ENCODE measurements around the gene SCTR. TPM values are rescaled to one million over a fixed set of nuclear protein-coding genes. Genes with fewer than 3 reads are reported as not detected.

The SCTR gene
- total RNA-seq, 2 donors from 2014 or later: not detected

DNA sequence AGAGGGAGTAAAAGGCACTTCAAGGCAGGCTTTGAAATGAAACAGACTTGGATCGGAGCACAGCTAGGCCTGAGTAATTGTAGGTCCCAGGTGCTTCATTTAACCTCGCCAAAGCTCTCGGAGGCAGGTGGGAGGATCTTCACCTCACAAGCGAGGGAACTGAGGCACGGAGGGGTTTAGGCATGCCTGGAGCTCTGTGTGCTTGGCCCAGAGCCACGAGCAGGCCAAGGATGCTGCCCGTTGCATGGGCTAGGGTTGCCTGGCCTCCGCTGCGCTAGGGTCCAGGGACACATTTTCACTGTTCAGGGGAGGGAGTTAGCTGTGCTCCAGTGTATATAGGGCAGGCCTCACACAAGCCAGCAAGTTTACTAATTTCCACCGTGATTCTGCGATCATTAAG is 81.4 kb downstream of the SCTR start:
- Histone ChIP-seq H3K36me3 (no peaks in the 10 kb centered on the region), H3K27me3 (replicated peaks; ENCODE audit: insufficient read depth) (no peaks in the 10 kb centered on the region), H3K9me3 (no peaks in the 10 kb centered on the region), H3K4me1 (ENCODE audit: control insufficient read depth in 1 of 2, low read depth in 2 of 2) (no peaks in the 10 kb centered on the region), H3K4me3 (no peak overlapping the region), H3K27ac (no peak overlapping the region)
- TF ChIP-seq, protein P1, sequence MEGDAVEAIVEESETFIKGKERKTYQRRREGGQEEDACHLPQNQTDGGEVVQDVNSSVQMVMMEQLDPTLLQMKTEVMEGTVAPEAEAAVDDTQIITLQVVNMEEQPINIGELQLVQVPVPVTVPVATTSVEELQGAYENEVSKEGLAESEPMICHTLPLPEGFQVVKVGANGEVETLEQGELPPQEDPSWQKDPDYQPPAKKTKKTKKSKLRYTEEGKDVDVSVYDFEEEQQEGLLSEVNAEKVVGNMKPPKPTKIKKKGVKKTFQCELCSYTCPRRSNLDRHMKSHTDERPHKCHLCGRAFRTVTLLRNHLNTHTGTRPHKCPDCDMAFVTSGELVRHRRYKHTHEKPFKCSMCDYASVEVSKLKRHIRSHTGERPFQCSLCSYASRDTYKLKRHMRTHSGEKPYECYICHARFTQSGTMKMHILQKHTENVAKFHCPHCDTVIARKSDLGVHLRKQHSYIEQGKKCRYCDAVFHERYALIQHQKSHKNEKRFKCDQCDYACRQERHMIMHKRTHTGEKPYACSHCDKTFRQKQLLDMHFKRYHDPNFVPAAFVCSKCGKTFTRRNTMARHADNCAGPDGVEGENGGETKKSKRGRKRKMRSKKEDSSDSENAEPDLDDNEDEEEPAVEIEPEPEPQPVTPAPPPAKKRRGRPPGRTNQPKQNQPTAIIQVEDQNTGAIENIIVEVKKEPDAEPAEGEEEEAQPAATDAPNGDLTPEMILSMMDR (IDR thresholded peaks at IDR 0.05): no peak
- no peak for DNase-seq (ENCODE audit: low spot score)
- ATAC-seq (ENCODE audit: insufficient number of reproducible peaks, low FRiP score, low read depth): no peak

DNA sequence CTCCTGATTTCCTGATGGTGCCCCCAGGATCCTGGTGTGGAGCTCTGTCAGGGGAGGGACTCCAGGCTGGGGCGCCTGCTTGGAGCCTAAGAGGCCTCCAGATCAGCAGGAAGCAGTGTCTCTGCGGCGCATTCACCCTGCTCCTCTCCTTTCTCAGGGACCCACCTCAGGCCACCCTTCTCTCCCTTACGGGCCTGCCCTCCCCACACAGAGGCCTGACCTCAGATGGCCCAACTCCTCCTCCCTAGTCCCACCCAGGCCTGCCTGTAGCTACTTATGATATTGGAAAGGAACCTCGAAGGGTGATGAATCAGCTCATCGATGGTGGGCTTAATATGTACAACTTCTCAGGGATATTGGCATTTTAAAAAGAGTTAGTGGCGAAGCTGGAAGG is 82.1 kb downstream of the SCTR start:
- no peak overlapping the region for H3K27ac ChIP-seq
- DNase-seq (ENCODE audit: low spot score) (no peak), ATAC-seq (ENCODE audit: insufficient number of reproducible peaks, low FRiP score, low read depth) (no peak)
- no peaks in the 10 kb centered on the region for H3K9me3 ChIP-seq
- H3K36me3 ChIP-seq: no peaks in the 10 kb centered on the region
- no peaks in the 10 kb centered on the region for H3K27me3 ChIP-seq (replicated peaks; ENCODE audit: insufficient read depth)
- TF ChIP-seq, protein P1 (IDR thresholded peaks at IDR 0.05): no peak
- no peaks in the 10 kb centered on the region for H3K4me1 ChIP-seq (ENCODE audit: control insufficient read depth in 1 of 2, low read depth in 2 of 2)
- no peak overlapping the region for H3K4me3 ChIP-seq

DNA sequence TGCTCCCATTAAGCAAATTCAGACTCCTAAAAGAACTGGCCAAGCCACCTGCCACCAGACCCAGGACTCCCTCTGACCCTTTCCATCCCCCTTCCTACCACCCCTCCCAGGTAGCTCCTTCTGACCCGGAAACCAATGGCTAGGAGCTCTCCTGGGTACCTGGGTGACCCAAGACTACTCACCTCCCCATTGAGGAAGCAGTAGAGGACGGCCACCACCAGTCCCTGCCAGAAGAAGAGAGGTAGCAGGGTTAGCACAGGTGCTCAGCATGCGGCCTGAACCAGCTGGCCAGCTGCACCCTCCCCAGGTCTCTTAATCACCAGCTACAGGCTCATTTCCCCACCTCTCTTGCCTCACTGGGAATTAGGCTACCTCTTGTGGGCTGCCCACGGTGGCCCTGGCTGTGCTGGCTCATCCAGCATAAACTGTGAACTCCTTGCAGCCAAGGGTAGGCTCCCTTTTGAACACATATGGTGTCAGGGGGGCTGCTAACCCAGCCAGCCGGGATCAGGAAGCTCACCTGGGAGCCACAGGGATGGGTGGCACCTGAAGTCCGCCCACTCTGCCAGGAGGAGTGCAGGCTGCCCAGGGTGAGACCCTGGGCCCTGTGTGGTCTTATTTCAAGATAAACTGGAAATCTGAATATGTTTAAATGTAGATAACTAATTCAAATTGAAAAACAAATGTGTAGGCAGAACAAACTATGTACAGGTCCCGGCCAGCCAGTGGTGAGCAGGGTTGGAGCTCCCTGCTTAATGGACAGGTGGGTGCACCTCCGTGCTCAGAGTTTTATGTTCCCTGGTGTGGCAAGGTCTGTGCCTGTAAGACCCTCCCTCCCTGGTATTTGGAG is 82.7 kb downstream of the SCTR start:
- no peak overlapping the region for H3K4me3 ChIP-seq
- TF ChIP-seq, protein P1 (IDR thresholded peaks at IDR 0.05): no peak
- H3K27me3 ChIP-seq (replicated peaks; ENCODE audit: insufficient read depth): no peaks in the 10 kb centered on the region
- ATAC-seq (ENCODE audit: insufficient number of reproducible peaks, low FRiP score, low read depth): no peak
- H3K27ac ChIP-seq: no peak overlapping the region
- DNase-seq (ENCODE audit: low spot score): no peak
- no peaks in the 10 kb centered on the region for H3K36me3 ChIP-seq
- H3K4me1 ChIP-seq (ENCODE audit: control insufficient read depth in 1 of 2, low read depth in 2 of 2): no peaks in the 10 kb centered on the region
- no peaks in the 10 kb centered on the region for H3K9me3 ChIP-seq

DNA sequence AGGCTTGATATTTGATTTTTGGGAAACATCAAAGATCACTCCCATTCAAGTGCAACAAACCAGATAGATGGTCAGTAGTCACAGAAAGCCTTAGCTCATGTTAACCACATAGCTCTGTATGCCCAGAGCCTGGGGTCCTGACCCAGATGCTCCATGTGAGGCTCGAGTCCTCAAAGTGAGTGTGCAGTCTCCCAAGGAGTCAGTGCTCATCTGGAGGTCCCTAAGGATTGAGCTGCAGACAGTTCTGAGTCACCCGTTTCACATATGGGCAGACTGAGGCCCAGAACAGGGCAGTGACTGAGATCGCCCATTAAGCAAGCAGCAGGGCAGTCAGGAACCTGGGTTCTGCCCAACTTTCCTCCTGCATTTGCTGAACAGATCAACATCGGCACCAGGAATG is 83.4 kb downstream of the SCTR start:
- Histone ChIP-seq H3K27me3 (replicated peaks; ENCODE audit: insufficient read depth) (no peaks in the 10 kb centered on the region), H3K4me3 (no peak overlapping the region), H3K4me1 (ENCODE audit: control insufficient read depth in 1 of 2, low read depth in 2 of 2) (no peaks in the 10 kb centered on the region), H3K36me3 (no peaks in the 10 kb centered on the region), H3K27ac (no peak overlapping the region), H3K9me3 (no peaks in the 10 kb centered on the region)
- no peak for ATAC-seq (ENCODE audit: insufficient number of reproducible peaks, low FRiP score, low read depth)
- TF ChIP-seq, protein P1 (IDR thresholded peaks at IDR 0.05): no peak
- DNase-seq (ENCODE audit: low spot score): no peak

DNA sequence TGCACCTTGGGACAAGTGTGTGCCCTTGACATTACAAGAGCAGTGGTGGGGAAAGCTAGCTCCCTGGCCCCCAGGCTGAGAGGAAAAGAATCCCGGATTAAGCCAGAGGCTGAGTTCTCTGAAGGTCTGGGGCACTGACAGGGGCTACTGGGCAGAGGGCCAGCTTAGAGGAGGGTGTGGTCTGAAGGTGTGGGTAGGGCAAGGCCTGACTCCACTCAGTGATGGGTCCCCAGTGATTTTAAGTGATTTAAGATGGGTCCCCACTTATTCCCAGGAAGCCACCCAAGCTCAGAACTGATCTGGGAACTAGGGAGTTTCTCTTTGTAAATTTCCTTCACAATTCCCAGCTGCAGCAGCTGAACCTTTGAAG is 83.8 kb downstream of the SCTR start:
- no peak for ATAC-seq (ENCODE audit: insufficient number of reproducible peaks, low FRiP score, low read depth)
- DNase-seq (ENCODE audit: low spot score): no peak
- H3K36me3 ChIP-seq: no peaks in the 10 kb centered on the region
- no peaks in the 10 kb centered on the region for H3K4me1 ChIP-seq (ENCODE audit: control insufficient read depth in 1 of 2, low read depth in 2 of 2)
- H3K4me3 ChIP-seq: no peak overlapping the region
- TF ChIP-seq, protein P1 (IDR thresholded peaks at IDR 0.05): no peak
- H3K27me3 ChIP-seq (replicated peaks; ENCODE audit: insufficient read depth): no peaks in the 10 kb centered on the region
- H3K9me3 ChIP-seq: no peaks in the 10 kb centered on the region
- no peak overlapping the region for H3K27ac ChIP-seq

All from thoracic aorta (tissue), 2 donors.